ENCODE results near the gene NR6A1. TPM values are rescaled to one million over a fixed set of nuclear protein-coding genes. Genes with fewer than 3 reads are reported as not detected.

Gene NR6A1
- total and polyA plus RNA-seq, 2 of the 8 experiments (the other 6 are each of a cell fraction or from before 2014, with no cell fraction given) = 93.2 to 237 TPM

GRCh38 chr9:124771867-124772679 lies 962 bp upstream of the NR6A1 start:
- Histone ChIP-seq H3K36me3 (ENCODE audit: control insufficient read depth in 2 of 4, insufficient read depth in 4 of 4, low read length in 3 of 4) (no peaks in the 10 kb centered on the region), H4K8ac (ENCODE audit: extremely low read depth, insufficient read depth, low read length) (no peak overlapping the region), H2AK5ac (ENCODE audit: low read depth, low read length) (no peak overlapping the region), H2AFZ (ENCODE audit: low read length) (no peak overlapping the region), H3K79me1 (ENCODE audit: low read depth, low read length) (no peaks in the 10 kb centered on the region), H3K14ac (ENCODE audit: insufficient read length) (no peak overlapping the region), H2BK12ac (ENCODE audit: low read depth, low read length) (no peak overlapping the region), H3K4me2 (ENCODE audit: insufficient read depth in 1 of 2, low read depth in 2 of 2, low read length in 2 of 2) (peak overlapping the region; percentile 70 to 85), H3K4me3 (ENCODE audit: extremely low read depth in 1 of 4, insufficient read depth in 2 of 4, low read depth in 3 of 4, low read length in 4 of 4) (peak overlapping the region; percentile 56 to 86 (median 76); a peak in 7 of 8 replicates), H3K27ac (ENCODE audit: low read depth, low read length) (no peak overlapping the region), H2BK20ac (ENCODE audit: low read length) (no peak overlapping the region), H3K9me3 (ENCODE audit: insufficient read depth in 2 of 2, low read depth in 1 of 2, low read length in 1 of 2) (no peaks in the 10 kb centered on the region), H4K5ac (ENCODE audit: insufficient read length, low read depth, low read length) (no peak overlapping the region), H3K23ac (ENCODE audit: insufficient read length) (no peak overlapping the region), H4K20me1 (replicated peaks in 1 of 2; ENCODE audit: control insufficient read depth in 1 of 2, insufficient read depth in 2 of 2, low read length in 2 of 2) (peaks cover 9 to 10% of the 10 kb centered on the region in 2 experiments), H2BK5ac (ENCODE audit: low read depth, low read length) (no peak overlapping the region), H3K18ac (ENCODE audit: extremely low read depth, low read length) (no peak overlapping the region), H3K56ac (replicated peaks; ENCODE audit: insufficient read length, low read depth, low read length) (no peak overlapping the region), H2BK120ac (replicated peaks; ENCODE audit: low read depth, low read length) (no peak overlapping the region), H3K9ac (replicated peaks in 1 of 4; ENCODE audit: extremely low read depth in 1 of 4, low read depth in 3 of 4, low read length in 3 of 4) (peak overlapping the region in 1 of 4 experiments; percentile 25; a peak in 1 of 7 replicates), H3K4ac (replicated peaks; ENCODE audit: insufficient read length, low read depth, low read length) (peak overlapping the region; percentile 55), H3K4me1 (replicated peaks in 1 of 4; ENCODE audit: control insufficient read depth in 3 of 4, insufficient read depth in 4 of 4, low read length in 3 of 4) (peaks cover 3 to 15% (median 6%) of the 10 kb centered on the region in 4 experiments; a peak in 6 of 7 replicates), H2BK15ac (ENCODE audit: low read length) (peak overlapping the region; percentile 90; the same call in 1 of the 2 replicates), H3K27me3 (replicated peaks in 1 of 4; ENCODE audit: control insufficient read depth in 3 of 4, extremely low read depth in 1 of 4, insufficient read depth in 3 of 4, low read length in 3 of 4) (peaks cover 0 to 9% (median 6%) of the 10 kb centered on the region in 4 experiments; a peak in 6 of 7 replicates), H3K79me2 (ENCODE audit: control insufficient read depth in 1 of 2, insufficient read depth in 2 of 2, low read length in 2 of 2) (peaks cover 2 to 33% of the 10 kb centered on the region in 2 experiments; a peak in 3 of 4 replicates), H4K91ac (replicated peaks; ENCODE audit: insufficient read length, low read length) (peak overlapping the region; percentile 8), H3K23me2 (ENCODE audit: low read depth, low read length) (peaks cover 10% of the 10 kb centered on the region)
- DNase-seq (ENCODE audit: low read depth in 1 of 2, low spot score in 2 of 2) = peak in 1 of 2 experiments; percentile 95
- POLR2A ChIA-PET (ENCODE audit: partially characterized antibody) = interaction anchor here (0.7 to 13.5 kb wide), 8 partner anchors 13 to 106 kb away, joined by 3 to 396 read pairs (median 4); partner anchors contain the start of genes ARPC5L, RPL35 and WDR38
- FAIRE-seq = no peak
- CTCF ChIA-PET (ENCODE audit: partially characterized antibody) = interaction anchor here (0.6 to 17.6 kb wide), 26 partner anchors 7 to 606 kb away, joined by 3 to 1300 read pairs (median 4); partner anchors contain the start of genes ARPC5L, RPL35 and WDR38
- WGBS, 2 experiments (ENCODE audit: extremely low coverage in 1 of 2, insufficient coverage in 1 of 2, insufficient read length in 1 of 2, insufficient replicate concordance in 2 of 2, low coverage in 1 of 2, low lambda C conversion rate in 2 of 2, missing lambda C conversion rate in 1 of 2) = 25% methylated on average over 39 of the region's 39 CpGs; no CpG with 5 or more reads in 1 of the 2 experiments
- TF ChIP-seq KDM4A (IDR thresholded peaks at IDR 0.05; ENCODE audit: low read depth, low read length, severe bottlenecking) (peak; percentile 63), KDM1A (IDR thresholded peaks at IDR 0.05; ENCODE audit: borderline replicate concordance, low read length) (peak; percentile 100), PHF8 (conservative IDR thresholded peaks at IDR 0.05; ENCODE audit: low read depth, low read length) (no peak; the same call in 1 of the 2 replicates), YY1 (IDR thresholded peaks at IDR 0.05; ENCODE audit: low read depth, low read length) (0 out of 2 replicates have a peak, but pooled peaks have one; percentile 59)

Measured in H1 (cell line).